Pancreas (tissue), 10 donors: ENCODE measurements around the gene DOCK3. TPM values are rescaled to one million over a fixed set of nuclear protein-coding genes. Genes with fewer than 3 reads are reported as not detected.
"Not testable (repeated sequence)": the region's sequence is repeated elsewhere in the genome, so short reads cannot be mapped to it uniquely, and the experiment has no call there.

Source experiments
- ATAC-seq, 4 donors: fragments of 200-7000 bp; cut with Tn5 transposase; one replicate each; pipeline versions ENCODE4 v1.8.0 to v1.9.1; 2020; ENCODE audit warnings: mild to moderate bottlenecking in 4 of 4, moderate library complexity in 4 of 4
- DNase-seq, 6 donors: peaks; one replicate each; pipeline ENCODE4 v3.0.0-alpha.2; 2020
- FAIRE-seq: peaks from 2 replicates; lab custom pipeline; 2012; peaks lifted over from hg19 to GRCh38; lab: Jason Lieb, UNC
- H3K27ac ChIP-seq, 4 donors: fragments of 200-600 bp; sonication (generic); 1 replicate in 3 of 4; 2 replicates in 1 of 4; pipeline versions ENCODE4 v1.5.0 to v1.8.0; 2020
- H3K27me3 ChIP-seq, 4 donors: fragments of 200-600 bp; one replicate each; pipeline ENCODE4 v1.8.0; 2021
- H3K36me3 ChIP-seq, 3 donors: fragments of 200-600 bp; sonication (generic) in 1 of 3; one replicate each; pipeline versions ENCODE4 v1.5.0 to v1.8.0; 2020 to 2021
- H3K4me1 ChIP-seq, 3 donors: fragments of 200-600 bp; one replicate each; pipeline ENCODE4 v1.8.0; 2021
- H3K4me3 ChIP-seq, 4 donors: fragments of 200-600 bp; sonication (generic) in 2 of 4; one replicate each; pipeline versions ENCODE4 v1.5.0 to v1.8.0; 2020 to 2021
- H3K9me3 ChIP-seq, 4 donors: fragments of 200-600 bp; one replicate each; pipeline ENCODE4 v1.8.0; 2021
- WGBS, 2 donors: extraction: QIAGEN DNeasy Blood & Tissue Kit; methylation state at CpG; one replicate each; pipeline ENCODE4 v1.1.7; 2013; 5-methylcytosine and 5-hydroxymethylcytosine counted together
- intact Hi-C, 3 donors: fragments of 100-400 bp; cut with DNase I; formaldehyde crosslinking; loops; one replicate each; pipeline versions ENCODE4 v1.11.1 to v1.14.2; 2022
- polyA plus RNA-seq, 2 donors: library from polyadenylated mRNA; stranded (reverse); fragments of 200-250 nt; gene quantifications; one replicate each; pipeline ENCODE4 v1.2.3, GENCODE V29; 2013
- total RNA-seq, 6 donors: library from RNA; stranded (reverse); fragmentation: NEBNext Ultra II Directional in 4 of 6; extraction: Animal tissue kit (Norgen Biotek cat#: 25700) in 4 of 6; gene quantifications; one replicate each; pipeline versions ENCODE4 v1.2.1 to v1.2.4, GENCODE V29; 2021 to 2023
- TF ChIP-seq, protein P1 (sequence below), 4 donors: fragments of 200-600 bp; sonication (generic) in 3 of 4; IDR thresholded peaks; one replicate each; pipeline versions ENCODE4 v1.5.0 to v1.8.0; 2021; ENCODE audit warnings: antibody characterized with exemption in 4 of 4
- donor health status: healthy with polysubstance abuse.
- donor health status: DM: no; HTN: no; CAD: no; lungs with moderate emphysema.
- donor health status: DM: no; HTN: no; CAD: no.
- donor health status: control.
- donor health status: control.
- donor health status: Bipolar disorder and iron deficiency.
- donor health status: DM: yes; HTN: yes; CAD: no.
- donor health status: DM: no; HTN: no; CAD: no.
- donor health status: DM: no; HTN: no; CAD: no.
- donor health status: DM: yes; HTN: yes; CAD: no.

Gene DOCK3
- total and polyA plus RNA-seq, 8 donors, result 0.09 to 1.5 (median 0.36) TPM

DNA sequence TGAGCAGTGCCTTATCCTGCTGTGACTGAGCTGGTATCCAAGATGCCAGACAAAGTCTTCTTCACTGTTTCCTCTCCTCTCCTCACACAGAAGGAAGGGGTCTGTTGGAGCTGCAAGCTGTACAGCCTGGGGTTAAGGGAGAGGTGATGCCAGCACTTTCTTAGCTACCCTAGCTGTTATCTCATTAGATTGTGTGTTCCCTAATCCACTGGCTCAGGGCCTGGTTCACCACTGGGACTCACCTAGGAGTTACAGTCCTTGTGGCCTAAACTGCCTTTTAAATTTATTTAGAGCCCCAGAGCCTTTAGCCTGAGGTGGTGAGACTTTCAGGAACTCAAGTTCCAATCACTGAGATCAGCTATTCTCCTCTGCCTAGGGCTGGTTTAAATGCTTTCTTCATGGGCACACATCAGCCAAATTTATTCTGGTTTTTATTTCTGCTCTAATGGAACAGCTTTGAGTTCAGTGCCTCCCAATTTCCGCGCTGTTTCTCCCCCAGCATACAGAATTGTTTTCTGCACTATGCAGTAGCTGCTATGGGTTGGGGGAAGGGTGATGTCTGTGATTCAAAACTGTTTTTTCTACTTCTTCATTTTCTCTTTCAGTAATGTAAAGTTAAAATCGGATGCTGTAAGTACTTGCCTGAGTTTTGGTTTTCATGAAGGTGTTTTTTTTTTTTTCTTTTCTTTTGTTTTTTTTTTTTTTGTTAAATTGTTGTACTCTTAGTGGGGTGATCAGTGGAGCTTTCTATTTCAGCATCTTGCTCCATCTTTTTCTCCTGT is 198.8 kb downstream of the DOCK3 start:
- Histone ChIP-seq H3K9me3 (no peaks in the 10 kb centered on the region), H3K27me3 (no peaks in the 10 kb centered on the region), H3K4me1 (no peaks in the 10 kb centered on the region), H3K4me3 (no peak overlapping the region), H3K27ac (no peak overlapping the region), H3K36me3 (no peaks in the 10 kb centered on the region)
- TF ChIP-seq, protein P1, sequence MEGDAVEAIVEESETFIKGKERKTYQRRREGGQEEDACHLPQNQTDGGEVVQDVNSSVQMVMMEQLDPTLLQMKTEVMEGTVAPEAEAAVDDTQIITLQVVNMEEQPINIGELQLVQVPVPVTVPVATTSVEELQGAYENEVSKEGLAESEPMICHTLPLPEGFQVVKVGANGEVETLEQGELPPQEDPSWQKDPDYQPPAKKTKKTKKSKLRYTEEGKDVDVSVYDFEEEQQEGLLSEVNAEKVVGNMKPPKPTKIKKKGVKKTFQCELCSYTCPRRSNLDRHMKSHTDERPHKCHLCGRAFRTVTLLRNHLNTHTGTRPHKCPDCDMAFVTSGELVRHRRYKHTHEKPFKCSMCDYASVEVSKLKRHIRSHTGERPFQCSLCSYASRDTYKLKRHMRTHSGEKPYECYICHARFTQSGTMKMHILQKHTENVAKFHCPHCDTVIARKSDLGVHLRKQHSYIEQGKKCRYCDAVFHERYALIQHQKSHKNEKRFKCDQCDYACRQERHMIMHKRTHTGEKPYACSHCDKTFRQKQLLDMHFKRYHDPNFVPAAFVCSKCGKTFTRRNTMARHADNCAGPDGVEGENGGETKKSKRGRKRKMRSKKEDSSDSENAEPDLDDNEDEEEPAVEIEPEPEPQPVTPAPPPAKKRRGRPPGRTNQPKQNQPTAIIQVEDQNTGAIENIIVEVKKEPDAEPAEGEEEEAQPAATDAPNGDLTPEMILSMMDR (IDR thresholded peaks at IDR 0.05), result no peak
- intact Hi-C loops, result no loop called here
- WGBS, 2 donors, result 81 to 87% methylated on average over 3 of the region's 3 CpGs
- ATAC-seq (no peak), FAIRE-seq (no peak), DNase-seq (no peak)

DNA sequence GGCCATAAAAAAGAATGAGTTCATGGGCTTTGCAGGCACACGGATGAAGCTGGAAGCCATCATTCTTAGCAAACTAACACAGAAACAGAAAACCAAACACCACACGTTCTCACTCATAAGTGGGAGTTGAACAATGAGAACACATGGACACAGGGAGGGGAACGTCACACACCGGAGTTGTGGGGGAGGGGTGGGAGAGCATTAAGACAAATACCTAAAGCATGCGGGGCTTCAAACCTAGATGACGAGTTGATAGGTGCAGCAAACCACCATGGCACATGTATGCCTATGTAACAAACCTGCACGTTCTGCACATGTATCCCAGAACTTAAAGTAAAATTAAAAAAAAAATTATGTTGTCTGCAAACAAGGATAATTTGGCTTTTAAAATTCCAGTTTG is 200.1 kb downstream of the DOCK3 start:
- H3K27me3 ChIP-seq, DNase-seq, FAIRE-seq, intact Hi-C loops, H3K27ac ChIP-seq, H3K4me1 ChIP-seq, H3K4me3 ChIP-seq, ATAC-seq, H3K36me3 ChIP-seq, H3K9me3 ChIP-seq: not testable (repeated sequence)
- 48 to 50% methylated on average over 7 of the region's 7 CpGs for WGBS, 2 donors

DNA sequence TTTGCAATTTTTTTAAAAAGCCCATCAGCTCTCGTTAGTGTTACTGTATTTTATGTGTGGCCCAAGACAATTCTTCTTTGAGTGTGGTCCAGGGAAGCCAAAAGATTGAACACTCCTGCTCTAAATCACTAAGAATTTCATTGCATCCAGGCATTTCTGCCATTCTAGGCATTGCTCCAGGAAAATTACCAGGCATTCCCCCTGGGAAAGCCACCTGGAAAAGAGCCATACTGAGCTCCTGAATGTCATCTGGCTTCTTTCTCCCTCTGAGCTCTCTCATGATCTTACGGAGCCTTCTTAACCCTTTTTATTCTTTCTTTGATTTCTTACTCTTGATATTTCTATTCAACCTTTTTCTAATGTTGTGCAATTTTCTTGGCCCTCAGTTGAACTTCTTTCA is 202.2 kb downstream of the DOCK3 start:
- H3K27ac ChIP-seq, result no peak overlapping the region
- H3K4me1 ChIP-seq, result no peaks in the 10 kb centered on the region
- TF ChIP-seq, protein P1 (IDR thresholded peaks at IDR 0.05), result no peak
- ATAC-seq (no peak), FAIRE-seq (no peak), DNase-seq (no peak)
- no peak overlapping the region for H3K4me3 ChIP-seq
- intact Hi-C loops, result no loop called here
- WGBS, 2 donors, result 36 to 45% methylated on average over 2 of the region's 2 CpGs
- no peaks in the 10 kb centered on the region for H3K9me3 ChIP-seq
- H3K27me3 ChIP-seq, result no peaks in the 10 kb centered on the region
- H3K36me3 ChIP-seq, result no peaks in the 10 kb centered on the region

DNA sequence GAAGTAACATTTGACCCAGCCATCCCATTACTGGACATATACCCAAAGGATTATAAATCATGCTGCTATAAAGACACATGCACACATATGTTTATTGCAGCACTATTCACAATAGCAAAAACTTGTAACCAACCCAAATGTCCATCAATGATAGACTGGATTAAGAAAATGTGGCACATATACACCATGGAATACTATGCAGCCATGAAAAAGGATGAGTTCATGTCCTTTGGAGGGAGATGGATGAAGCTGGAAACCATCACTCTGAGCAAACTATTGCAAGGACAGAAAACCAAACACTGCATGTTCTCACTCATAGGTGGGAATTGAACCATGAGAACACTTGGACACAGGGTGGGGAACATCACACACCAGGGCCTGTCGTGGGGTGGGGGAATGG is 208.0 kb downstream of the DOCK3 start:
- ATAC-seq, intact Hi-C loops, FAIRE-seq, H3K4me3 ChIP-seq, H3K27me3 ChIP-seq, DNase-seq, H3K27ac ChIP-seq, H3K9me3 ChIP-seq, H3K4me1 ChIP-seq, H3K36me3 ChIP-seq: not testable (repeated sequence)
- WGBS, 2 donors, result 58 to 68% methylated on average over 1 of the region's 1 CpG

DNA sequence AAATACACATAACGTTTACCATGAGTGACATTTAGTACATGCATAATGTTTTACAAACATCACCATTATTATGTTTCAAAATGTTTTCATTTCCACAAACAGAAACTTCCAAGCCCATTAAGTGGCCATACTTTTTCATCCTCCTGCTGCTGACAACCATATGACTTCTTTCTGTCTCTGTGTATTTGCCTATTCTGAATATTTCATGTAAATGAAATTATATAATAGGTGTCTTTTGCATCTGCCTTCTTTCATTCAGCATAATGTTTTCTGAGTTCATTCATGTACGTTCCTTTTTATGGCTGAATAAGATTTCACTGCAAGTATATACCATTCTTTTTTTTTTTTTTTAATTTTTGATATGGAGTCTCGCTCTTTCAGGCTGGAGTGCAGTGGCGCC is 209.0 kb downstream of the DOCK3 start:
- no peaks in the 10 kb centered on the region for H3K4me1 ChIP-seq
- H3K36me3 ChIP-seq, result no peaks in the 10 kb centered on the region
- intact Hi-C loops, result no loop called here
- TF ChIP-seq, protein P1 (IDR thresholded peaks at IDR 0.05), result no peak
- DNase-seq (no peak), FAIRE-seq (no peak), ATAC-seq (no peak)
- no peak overlapping the region for H3K4me3 ChIP-seq
- no peak overlapping the region for H3K27ac ChIP-seq
- no peaks in the 10 kb centered on the region for H3K9me3 ChIP-seq
- WGBS, 2 donors, result 78 to 83% methylated on average over 4 of the region's 4 CpGs
- H3K27me3 ChIP-seq, result no peaks in the 10 kb centered on the region
